Activated T-helper 17 cell treated with anti-CD3 and anti-CD28 coated beads, Interleukin-2, amount 50 U/mL, for 72 hours (primary cell): ENCODE data around the gene NGF. TPM values are rescaled to one million over a fixed set of nuclear protein-coding genes. Genes with fewer than 3 reads are reported as not detected.
A peak's percentile ranks its signal among the peaks of the same experiment; 100 is the strongest.

ENCODE experiments used
- ATAC-seq: fragments of 150-1000 bp; cut with Tn5 transposase; replicated peaks from 2 replicates; pipeline ENCODE4 v1.10.0; 2021; ENCODE audit warnings: mild to moderate bottlenecking, moderate library complexity
- H3K27ac Mint-ChIP-seq: one replicate; pipeline ENCODE4 v1.8.0; 2022; ENCODE audit warnings: mixed read lengths
- H3K27me3 Mint-ChIP-seq: one replicate; pipeline ENCODE4 v1.8.0; 2022; ENCODE audit warnings: mixed read lengths
- H3K36me3 Mint-ChIP-seq: one replicate; pipeline ENCODE4 v1.8.0; 2022; ENCODE audit warnings: low read depth, mild to moderate bottlenecking, mixed read lengths
- H3K4me1 Mint-ChIP-seq: one replicate; pipeline ENCODE4 v1.8.0; 2022; ENCODE audit warnings: mixed read lengths
- H3K4me3 Mint-ChIP-seq: one replicate; pipeline ENCODE4 v1.8.0; 2022; ENCODE audit warnings: mild to moderate bottlenecking, mixed read lengths
- H3K9me3 Mint-ChIP-seq: one replicate; pipeline ENCODE4 v1.8.0; 2022; ENCODE audit warnings: mixed read lengths
- total RNA-seq, 2 donors: library from RNA; stranded (reverse); gene quantifications; one replicate each; pipeline ENCODE4 v1.2.3, GENCODE V29; 2022

Gene NGF
- total RNA-seq, 2 donors from 2014 or later = not detected

DNA sequence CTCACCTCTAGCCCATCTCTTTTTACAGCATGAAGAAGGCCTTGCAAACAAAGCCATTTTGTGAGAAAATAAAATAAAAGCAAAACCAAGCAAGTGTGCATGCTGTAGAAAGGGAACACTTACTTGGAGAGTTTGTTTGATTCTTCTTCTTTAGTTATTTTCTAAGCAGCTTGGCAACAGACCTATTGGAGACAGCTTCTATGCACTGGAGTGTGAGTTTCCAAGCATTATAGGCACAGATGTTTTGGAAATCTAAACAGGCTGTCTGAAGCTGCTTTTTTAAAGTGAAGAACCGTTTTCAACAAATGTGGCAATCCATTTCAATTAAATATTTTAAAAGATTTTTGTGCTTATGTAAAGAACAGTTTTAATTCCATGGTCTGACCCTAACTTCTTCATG, 76.6 kb downstream of the NGF start:
- no peak for ATAC-seq
- H3K36me3 Mint-ChIP-seq = no peaks in the 10 kb centered on the region
- H3K27me3 Mint-ChIP-seq = peaks cover 20% of the 10 kb centered on the region
- peaks cover 5% of the 10 kb centered on the region for H3K9me3 Mint-ChIP-seq
- H3K4me1 Mint-ChIP-seq = no peaks in the 10 kb centered on the region
- H3K4me3 Mint-ChIP-seq = no peak overlapping the region
- H3K27ac Mint-ChIP-seq = no peak overlapping the region

DNA sequence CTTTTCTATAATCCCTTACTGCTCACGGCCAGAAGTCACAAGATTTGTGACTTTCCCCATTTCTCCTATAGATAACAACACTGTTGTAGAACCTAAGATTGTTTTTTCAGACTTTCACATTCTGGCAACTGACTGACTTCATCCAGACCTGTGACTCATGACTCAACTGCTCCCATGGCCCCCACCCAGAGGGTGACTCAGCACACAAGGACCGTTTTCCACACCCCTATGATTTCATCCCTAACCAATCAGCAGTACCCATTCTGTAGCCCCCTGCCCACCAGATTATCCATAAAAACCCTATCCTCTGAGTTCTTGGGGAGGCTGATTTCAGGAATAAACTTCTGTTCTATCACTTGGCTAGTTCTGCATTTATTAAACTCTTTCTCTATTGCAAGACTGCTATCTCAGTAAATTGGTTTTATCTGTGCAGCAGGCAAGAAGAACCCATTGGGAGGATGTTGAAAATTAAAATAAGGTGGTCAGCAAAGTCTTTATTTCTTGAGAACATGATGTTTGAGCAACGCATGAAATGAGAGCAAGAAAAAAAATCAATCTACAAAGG, 79.7 kb downstream of the NGF start:
- ATAC-seq = peak; percentile 34
- H3K27ac Mint-ChIP-seq = no peak overlapping the region
- no peaks in the 10 kb centered on the region for H3K36me3 Mint-ChIP-seq
- H3K9me3 Mint-ChIP-seq = peaks cover 5% of the 10 kb centered on the region
- peaks cover 17% of the 10 kb centered on the region for H3K27me3 Mint-ChIP-seq
- no peaks in the 10 kb centered on the region for H3K4me1 Mint-ChIP-seq
- no peak overlapping the region for H3K4me3 Mint-ChIP-seq

DNA sequence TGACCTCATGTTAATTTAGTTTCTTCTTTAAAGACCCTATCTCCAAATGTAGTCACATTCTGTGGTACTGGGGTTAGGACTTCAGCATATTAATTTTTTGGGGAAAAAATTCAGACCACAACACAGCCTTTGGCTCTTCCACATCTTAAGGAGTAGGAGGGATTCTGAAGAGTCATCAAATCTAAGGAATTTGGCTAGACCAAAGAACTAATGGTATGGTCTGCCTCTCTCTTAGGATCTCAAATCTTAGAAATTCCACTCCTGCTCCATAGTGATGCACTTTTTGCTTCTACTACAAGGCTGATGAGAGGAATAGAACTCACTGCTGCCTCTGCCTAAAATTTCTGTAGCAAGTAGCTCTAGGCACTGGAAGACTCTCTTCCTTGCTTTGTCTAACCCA, 80.5 kb downstream of the NGF start:
- Mint-ChIP-seq H3K4me1 (no peaks in the 10 kb centered on the region), H3K36me3 (no peaks in the 10 kb centered on the region), H3K9me3 (peaks cover 5% of the 10 kb centered on the region), H3K27me3 (peaks cover 18% of the 10 kb centered on the region), H3K27ac (no peak overlapping the region), H3K4me3 (no peak overlapping the region)
- no peak for ATAC-seq

DNA sequence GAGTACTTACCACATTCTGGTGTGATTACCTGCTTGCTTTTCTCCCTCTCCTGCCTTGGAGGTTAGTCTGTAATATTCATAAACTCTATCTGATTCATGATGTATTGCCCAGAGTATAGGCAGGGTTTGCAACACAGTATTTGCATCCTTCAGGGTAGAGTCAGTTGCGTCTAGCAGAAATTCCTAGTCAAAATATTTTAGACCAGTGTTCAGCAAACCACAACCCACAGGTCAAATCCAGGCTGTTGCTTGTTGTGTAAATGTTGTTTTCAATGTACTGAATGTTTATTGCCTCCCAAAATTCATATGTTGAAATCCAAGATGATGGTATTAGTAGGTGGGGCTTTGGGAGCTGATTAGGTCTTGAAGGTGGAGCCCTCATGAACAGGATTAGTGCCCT, 82.9 kb downstream of the NGF start:
- no peak for ATAC-seq
- peaks cover 5% of the 10 kb centered on the region for H3K9me3 Mint-ChIP-seq
- no peak overlapping the region for H3K4me3 Mint-ChIP-seq
- H3K27ac Mint-ChIP-seq = no peak overlapping the region
- H3K4me1 Mint-ChIP-seq = no peaks in the 10 kb centered on the region
- peaks cover 15% of the 10 kb centered on the region for H3K27me3 Mint-ChIP-seq
- no peaks in the 10 kb centered on the region for H3K36me3 Mint-ChIP-seq

DNA sequence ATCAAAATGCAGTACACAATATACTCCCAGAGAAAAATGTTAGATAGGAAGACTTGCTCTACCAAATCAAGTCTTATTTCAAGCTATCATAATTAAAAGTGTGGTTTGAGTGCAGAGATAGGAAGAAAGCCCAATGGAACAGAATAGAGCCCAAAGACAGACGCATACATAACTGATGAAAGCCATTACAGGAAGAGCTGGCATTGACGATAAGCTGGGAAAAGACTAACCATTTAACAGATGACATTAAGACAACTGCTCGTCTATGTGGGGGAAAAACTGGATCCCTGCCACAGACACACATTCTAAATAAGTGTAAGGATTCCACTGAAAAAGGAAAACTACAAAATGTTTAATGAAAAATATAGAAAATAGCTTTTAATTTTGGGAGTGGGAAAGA, 85.5 kb downstream of the NGF start:
- H3K36me3 Mint-ChIP-seq = no peaks in the 10 kb centered on the region
- H3K9me3 Mint-ChIP-seq = peaks cover 3% of the 10 kb centered on the region
- H3K27me3 Mint-ChIP-seq = peaks cover 24% of the 10 kb centered on the region
- no peak for ATAC-seq
- no peaks in the 10 kb centered on the region for H3K4me1 Mint-ChIP-seq
- no peak overlapping the region for H3K27ac Mint-ChIP-seq
- no peak overlapping the region for H3K4me3 Mint-ChIP-seq

DNA sequence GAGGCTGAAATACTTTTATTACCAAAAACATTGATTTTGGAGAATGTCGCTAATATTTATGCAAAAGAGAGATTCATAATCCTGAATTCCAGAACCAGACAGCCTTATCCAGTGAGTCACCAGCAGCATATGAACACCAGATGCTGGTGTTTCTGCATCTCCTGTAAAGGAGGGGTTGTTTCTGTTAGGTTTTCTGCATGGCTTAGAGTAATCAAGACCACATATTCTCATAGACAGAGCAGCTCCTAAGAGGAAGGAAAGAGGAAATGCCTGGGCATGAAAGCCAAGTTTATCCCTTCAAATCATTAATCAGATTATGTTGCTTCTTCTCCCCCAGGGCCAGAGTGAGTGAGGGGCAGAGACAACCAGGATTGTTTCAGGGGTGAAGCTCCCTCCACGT, 86.2 kb downstream of the NGF start:
- H3K9me3 Mint-ChIP-seq = peaks cover 3% of the 10 kb centered on the region

DNA sequence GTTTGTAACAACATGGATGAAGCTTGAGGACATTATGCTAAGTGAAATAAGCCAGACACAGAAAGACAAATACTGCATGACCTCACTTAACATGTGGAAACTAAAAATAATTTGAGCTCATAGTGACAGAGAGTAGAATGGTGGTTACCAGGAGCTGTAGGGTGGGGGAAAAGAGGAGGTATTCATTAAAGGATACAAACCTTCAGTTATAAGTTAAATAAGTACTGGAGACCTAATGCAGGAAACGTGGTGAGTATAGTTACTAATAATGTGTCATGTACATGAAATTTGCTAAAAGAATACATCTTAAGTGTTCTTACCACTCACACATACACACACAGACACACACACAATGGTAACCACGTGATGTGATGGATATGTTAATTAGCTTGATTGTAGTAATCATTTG, 86.7 kb downstream of the NGF start:
- no peak overlapping the region for H3K4me3 Mint-ChIP-seq
- peaks cover 6% of the 10 kb centered on the region for H3K9me3 Mint-ChIP-seq
- no peak for ATAC-seq
- H3K4me1 Mint-ChIP-seq = no peaks in the 10 kb centered on the region
- no peaks in the 10 kb centered on the region for H3K36me3 Mint-ChIP-seq
- H3K27me3 Mint-ChIP-seq = peaks cover 31% of the 10 kb centered on the region
- H3K27ac Mint-ChIP-seq = no peak overlapping the region

More for the DNA sequence above, 86.2 kb downstream of the NGF start:
- no peak overlapping the region for H3K4me3 Mint-ChIP-seq
- peaks cover 28% of the 10 kb centered on the region for H3K27me3 Mint-ChIP-seq
- no peaks in the 10 kb centered on the region for H3K4me1 Mint-ChIP-seq
- no peak for ATAC-seq
- H3K27ac Mint-ChIP-seq = no peak overlapping the region
- no peaks in the 10 kb centered on the region for H3K36me3 Mint-ChIP-seq

DNA sequence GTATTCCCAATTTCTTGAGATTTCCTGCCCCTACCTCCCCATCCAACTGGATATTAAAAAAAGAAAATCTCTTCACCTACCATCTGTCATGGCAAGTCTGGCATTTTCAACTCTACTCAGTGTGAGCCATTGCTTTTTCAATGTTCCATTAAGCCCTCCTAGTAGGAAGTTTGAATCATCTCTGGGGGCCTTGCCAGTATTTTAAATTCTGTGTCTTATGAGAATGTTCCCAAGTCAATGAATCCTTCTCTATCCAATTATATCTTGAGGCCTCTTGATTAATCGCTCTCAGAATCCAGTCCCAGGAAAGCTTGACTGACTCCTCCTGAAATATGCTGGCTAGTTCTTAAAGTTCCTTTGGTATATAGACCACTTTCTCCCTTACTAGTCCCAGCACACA, 91.5 kb downstream of the NGF start:
- Mint-ChIP-seq H3K36me3 (no peaks in the 10 kb centered on the region), H3K27me3 (peaks cover 44% of the 10 kb centered on the region), H3K4me3 (no peak overlapping the region), H3K4me1 (no peaks in the 10 kb centered on the region), H3K27ac (no peak overlapping the region), H3K9me3 (peaks cover 11% of the 10 kb centered on the region)
- ATAC-seq = no peak

DNA sequence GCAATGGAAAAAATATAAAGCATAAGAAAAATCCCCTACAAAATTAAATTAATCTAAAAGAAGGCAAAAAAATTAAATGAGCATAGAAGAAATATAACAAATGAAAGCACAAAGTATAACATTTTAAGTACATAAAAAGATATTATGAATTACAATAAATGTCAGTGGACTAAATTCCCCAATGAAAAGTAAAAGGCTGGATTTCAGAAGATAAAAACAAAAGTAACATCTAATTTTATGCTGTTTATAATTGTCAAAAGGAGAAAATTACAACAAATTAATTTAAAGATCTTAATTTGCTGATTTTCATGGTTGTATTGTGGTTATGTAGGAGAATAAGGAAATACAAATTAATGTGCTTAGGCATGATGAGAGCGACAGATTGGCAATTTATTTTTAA, 92.8 kb downstream of the NGF start:
- Mint-ChIP-seq H3K36me3 (no peaks in the 10 kb centered on the region), H3K27me3 (peaks cover 52% of the 10 kb centered on the region)
- no peak for ATAC-seq

DNA sequence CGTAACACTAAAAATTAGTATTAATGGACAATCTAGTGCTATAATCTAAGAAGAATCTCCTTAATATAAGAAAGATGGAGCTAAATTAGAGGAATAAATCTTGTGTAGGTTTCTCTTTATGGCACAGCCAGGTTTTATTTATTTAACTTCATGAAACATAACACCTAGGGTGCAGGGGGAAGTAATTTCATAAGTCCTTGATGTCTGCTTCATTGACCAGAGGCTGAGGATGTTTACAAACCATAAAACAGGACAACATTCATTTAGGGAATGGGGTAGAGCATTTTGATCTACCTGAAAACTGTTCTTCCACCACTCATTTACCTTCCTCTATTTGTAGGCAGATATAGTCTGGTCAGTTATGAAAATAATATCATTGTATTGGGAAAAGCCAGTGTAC, 95.5 kb downstream of the NGF start:
- no peaks in the 10 kb centered on the region for H3K4me1 Mint-ChIP-seq
- peaks cover 42% of the 10 kb centered on the region for H3K27me3 Mint-ChIP-seq
- H3K27ac Mint-ChIP-seq = no peak overlapping the region
- H3K36me3 Mint-ChIP-seq = no peaks in the 10 kb centered on the region
- no peak for ATAC-seq
- H3K4me3 Mint-ChIP-seq = no peak overlapping the region
- peaks cover 8% of the 10 kb centered on the region for H3K9me3 Mint-ChIP-seq

More for the DNA sequence above, 92.8 kb downstream of the NGF start:
- Mint-ChIP-seq H3K4me1 (no peaks in the 10 kb centered on the region), H3K4me3 (no peak overlapping the region), H3K9me3 (peaks cover 11% of the 10 kb centered on the region), H3K27ac (no peak overlapping the region)

DNA sequence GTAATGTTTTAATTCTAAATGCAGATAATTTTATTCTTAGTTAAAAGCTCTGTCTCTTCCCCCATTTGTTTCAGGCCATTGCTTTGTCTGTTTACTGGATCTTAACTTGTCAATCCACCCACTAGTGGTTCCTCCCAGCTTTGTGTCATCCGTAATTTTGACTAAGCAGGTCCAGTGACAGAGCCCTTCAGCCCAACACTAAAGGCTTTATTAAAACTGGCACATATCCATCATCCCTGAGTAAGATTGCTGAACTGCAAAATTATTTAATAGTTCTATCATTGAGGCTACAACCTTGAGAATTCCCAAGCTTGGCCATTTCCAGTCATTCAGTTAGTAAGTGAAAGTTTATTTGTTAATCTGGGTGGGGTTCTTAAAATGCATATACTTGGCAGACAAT, 96.7 kb downstream of the NGF start:
- H3K4me3 Mint-ChIP-seq = no peak overlapping the region
- ATAC-seq = no peak
- peaks cover 5% of the 10 kb centered on the region for H3K9me3 Mint-ChIP-seq
- no peak overlapping the region for H3K27ac Mint-ChIP-seq
- H3K4me1 Mint-ChIP-seq = no peaks in the 10 kb centered on the region
- H3K27me3 Mint-ChIP-seq = peaks cover 35% of the 10 kb centered on the region
- H3K36me3 Mint-ChIP-seq = no peaks in the 10 kb centered on the region

DNA sequence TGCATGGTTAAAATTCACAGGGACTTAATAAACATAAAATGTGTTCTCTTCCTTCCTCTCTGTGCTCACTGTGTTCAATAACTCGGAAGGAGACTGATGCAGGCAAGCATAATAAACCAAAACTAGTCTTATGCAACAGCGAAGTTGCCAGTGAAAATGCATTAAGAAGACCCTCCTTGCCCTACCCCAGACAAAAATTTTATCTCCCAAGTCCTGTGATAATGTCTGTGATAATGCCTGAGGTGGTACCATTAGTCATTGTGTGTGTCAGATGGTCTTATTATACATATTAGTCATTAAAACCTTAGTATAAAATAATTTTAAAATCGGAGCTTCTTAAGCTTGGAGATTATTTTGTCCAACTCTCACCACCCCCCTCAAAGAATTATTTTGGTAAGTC, 97.8 kb downstream of the NGF start:
- Mint-ChIP-seq H3K27me3 (peaks cover 37% of the 10 kb centered on the region), H3K9me3 (peaks cover 5% of the 10 kb centered on the region), H3K4me1 (no peaks in the 10 kb centered on the region), H3K36me3 (no peaks in the 10 kb centered on the region), H3K27ac (no peak overlapping the region), H3K4me3 (no peak overlapping the region)
- no peak for ATAC-seq

DNA sequence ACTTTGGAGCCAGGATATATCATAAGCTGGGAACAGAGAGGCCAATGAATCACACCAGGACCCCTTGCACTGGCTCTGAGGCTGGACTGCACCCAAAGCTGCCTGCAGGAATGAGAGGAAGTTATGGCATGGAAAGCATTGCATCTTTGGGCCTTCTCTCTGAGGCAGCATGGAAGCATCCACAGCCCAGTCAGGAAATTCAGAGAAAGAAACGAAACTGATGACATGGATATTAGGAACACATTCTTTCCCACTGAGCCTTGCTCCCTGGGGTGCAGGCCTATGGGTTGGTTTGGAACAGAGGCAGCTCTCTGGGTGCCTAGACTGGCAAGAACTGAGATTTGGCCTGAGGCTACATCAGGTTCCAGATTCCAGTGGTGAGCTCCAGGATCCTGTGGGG, 98.6 kb downstream of the NGF start:
- Mint-ChIP-seq H3K4me3 (no peak overlapping the region), H3K4me1 (no peaks in the 10 kb centered on the region), H3K9me3 (peaks cover 5% of the 10 kb centered on the region), H3K27me3 (peaks cover 36% of the 10 kb centered on the region), H3K36me3 (no peaks in the 10 kb centered on the region), H3K27ac (no peak overlapping the region)
- ATAC-seq = no peak

DNA sequence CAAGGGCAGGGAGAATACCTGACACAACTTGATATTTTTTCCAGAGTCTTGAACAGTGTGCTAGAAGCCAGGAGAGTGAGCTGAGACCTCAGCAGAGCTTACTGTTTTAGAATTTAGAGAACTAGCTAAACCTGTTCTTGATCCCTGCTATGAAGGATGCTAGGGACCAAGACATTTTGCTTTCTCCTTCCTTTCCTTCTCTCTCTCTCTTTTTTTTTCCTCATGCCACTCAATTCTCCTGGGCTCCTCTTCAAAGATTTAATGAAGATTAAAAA, 99.0 kb downstream of the NGF start:
- H3K36me3 Mint-ChIP-seq = no peaks in the 10 kb centered on the region
- no peak for ATAC-seq
- H3K27me3 Mint-ChIP-seq = peaks cover 33% of the 10 kb centered on the region
- peaks cover 2% of the 10 kb centered on the region for H3K9me3 Mint-ChIP-seq
- no peaks in the 10 kb centered on the region for H3K4me1 Mint-ChIP-seq
- no peak overlapping the region for H3K4me3 Mint-ChIP-seq
- no peak overlapping the region for H3K27ac Mint-ChIP-seq

DNA sequence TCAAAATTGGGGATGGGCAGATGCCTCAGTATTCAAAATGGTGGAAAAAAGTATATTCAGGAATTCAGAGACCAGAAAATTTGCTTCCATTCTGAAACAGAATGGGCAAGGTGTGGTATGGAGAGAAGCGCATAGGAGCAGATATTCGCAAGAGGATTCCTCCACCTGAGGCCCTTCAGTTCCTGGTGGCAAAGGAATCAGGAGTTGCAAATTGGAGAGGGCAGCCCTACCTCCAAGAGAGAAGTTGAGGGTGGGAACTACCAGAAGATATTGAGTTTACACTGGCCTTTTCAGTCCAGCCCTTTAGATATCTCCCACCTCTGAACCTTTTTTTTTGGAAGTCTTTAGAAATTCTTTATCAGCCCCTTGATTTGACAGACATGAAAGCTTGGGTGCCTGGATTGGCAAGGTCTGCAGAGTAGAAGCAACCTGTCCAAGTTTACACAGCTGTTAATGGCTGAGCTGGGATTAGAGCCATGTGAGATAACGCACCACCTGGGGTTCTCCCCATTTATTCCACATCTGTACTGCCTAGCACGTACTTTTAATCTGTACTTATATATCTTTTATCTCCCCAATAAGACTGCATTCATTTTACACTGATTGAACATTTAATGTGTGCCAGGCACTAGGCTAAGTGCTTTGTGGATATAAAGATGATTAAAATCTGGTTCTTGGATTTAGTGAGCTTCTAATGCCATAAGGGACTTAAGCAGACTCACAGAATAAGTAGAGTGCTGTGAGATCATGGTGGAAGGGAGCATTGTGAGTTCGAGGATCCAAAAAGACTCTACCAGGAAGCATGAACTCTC, 99.5 kb downstream of the NGF start:
- H3K9me3 Mint-ChIP-seq = no peaks in the 10 kb centered on the region
- no peaks in the 10 kb centered on the region for H3K4me1 Mint-ChIP-seq
- no peak overlapping the region for H3K4me3 Mint-ChIP-seq
- peaks cover 29% of the 10 kb centered on the region for H3K27me3 Mint-ChIP-seq
- H3K36me3 Mint-ChIP-seq = no peaks in the 10 kb centered on the region
- no peak for ATAC-seq
- H3K27ac Mint-ChIP-seq = no peak overlapping the region
